ENCODE results near the gene SQSTM1. TPM values are rescaled to one million over a fixed set of nuclear protein-coding genes. Genes with fewer than 3 reads are reported as not detected.

SQSTM1 gene
- polyA plus RNA-seq, 1 of the 3 experiments (the other 2 are of a cell fraction), result 181 TPM

DNA sequence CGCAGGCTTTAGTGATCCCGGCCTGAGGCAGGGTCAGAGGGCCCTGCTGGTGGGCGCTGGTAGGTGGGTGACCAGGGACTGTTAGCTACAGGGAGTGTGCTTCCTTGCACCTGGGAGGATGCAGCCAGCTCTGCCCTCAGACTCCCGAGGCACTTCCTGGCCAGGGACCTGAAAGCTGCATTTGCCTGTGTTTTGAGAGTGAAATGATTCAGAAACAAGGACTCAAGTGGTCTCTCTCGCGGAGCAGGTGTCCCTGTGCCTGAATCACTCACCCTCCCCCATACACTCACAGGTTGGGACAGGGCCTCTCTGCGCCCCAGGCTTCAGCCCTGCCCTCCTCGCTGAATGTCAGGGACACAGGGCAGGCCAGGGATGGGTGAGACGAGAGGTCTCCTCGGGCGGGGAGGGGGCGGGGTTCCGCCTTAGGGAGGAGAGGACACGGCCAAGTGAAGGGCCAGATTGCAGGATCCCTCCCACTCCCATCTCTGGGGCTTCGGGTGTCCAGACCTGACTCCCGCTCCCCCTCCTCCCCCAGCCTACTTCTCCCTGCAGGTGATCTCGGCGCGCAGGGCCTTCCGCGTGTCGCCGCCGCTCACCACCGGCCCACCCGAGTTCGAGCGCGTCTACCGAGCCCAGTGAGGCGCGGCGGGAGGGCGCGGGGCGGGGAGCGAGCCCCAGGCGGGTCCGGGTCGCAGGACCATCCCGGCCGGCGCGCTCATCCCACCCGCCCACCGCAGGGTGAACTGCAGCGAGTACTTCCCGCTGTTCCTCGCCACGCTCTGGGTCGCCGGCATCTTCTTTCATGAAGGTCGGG is 25.4 kb upstream of the SQSTM1 start:
- DNase-seq, result peak; percentile 73
- peak overlapping the region; percentile 57 to 59 for H3K4me3 ChIP-seq (ENCODE audit: low read depth in 2 of 2, low read length in 1 of 2)
- no peaks in the 10 kb centered on the region for H3K9me2 ChIP-seq
- H3K9me3 ChIP-seq, result no peaks in the 10 kb centered on the region
- TF ChIP-seq ELF1 (IDR thresholded peaks at IDR 0.05) (no peak), CHD2 (IDR thresholded peaks at IDR 0.05; ENCODE audit: low read length, partially characterized antibody) (no peak), RFX5 (IDR thresholded peaks at IDR 0.05; ENCODE audit: low read length) (no peak), CTCF (IDR thresholded peaks at IDR 0.05) (no peak), RCOR1 (IDR thresholded peaks at IDR 0.05; ENCODE audit: low read length) (no peak), NRF1 (IDR thresholded peaks at IDR 0.05; ENCODE audit: low read depth, low read length) (no peak)
- TF ChIP-seq, protein P1, sequence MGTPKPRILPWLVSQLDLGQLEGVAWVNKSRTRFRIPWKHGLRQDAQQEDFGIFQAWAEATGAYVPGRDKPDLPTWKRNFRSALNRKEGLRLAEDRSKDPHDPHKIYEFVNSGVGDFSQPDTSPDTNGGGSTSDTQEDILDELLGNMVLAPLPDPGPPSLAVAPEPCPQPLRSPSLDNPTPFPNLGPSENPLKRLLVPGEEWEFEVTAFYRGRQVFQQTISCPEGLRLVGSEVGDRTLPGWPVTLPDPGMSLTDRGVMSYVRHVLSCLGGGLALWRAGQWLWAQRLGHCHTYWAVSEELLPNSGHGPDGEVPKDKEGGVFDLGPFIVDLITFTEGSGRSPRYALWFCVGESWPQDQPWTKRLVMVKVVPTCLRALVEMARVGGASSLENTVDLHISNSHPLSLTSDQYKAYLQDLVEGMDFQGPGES (IDR thresholded peaks at IDR 0.05; ENCODE audit: low read depth, low read length), result no peak
- TF ChIP-seq, protein P2, sequence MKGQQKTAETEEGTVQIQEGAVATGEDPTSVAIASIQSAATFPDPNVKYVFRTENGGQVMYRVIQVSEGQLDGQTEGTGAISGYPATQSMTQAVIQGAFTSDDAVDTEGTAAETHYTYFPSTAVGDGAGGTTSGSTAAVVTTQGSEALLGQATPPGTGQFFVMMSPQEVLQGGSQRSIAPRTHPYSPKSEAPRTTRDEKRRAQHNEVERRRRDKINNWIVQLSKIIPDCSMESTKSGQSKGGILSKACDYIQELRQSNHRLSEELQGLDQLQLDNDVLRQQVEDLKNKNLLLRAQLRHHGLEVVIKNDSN (IDR thresholded peaks at IDR 0.05; ENCODE audit: borderline replicate concordance, low read depth), result no peak
- WGBS (ENCODE audit: low lambda C conversion rate), result 45% methylated on average over 10 of the region's 53 CpGs
- H3F3A ChIP-seq (replicated peaks; ENCODE audit: insufficient read depth), result peaks cover 4% of the 10 kb centered on the region
- H4K20me1 ChIP-seq (ENCODE audit: insufficient read depth), result no peaks in the 10 kb centered on the region
- H3K27me3 ChIP-seq (ENCODE audit: insufficient read depth), result no peaks in the 10 kb centered on the region
- H3K36me3 ChIP-seq (replicated peaks in 1 of 2; ENCODE audit: control insufficient read depth in 1 of 2, insufficient read depth in 2 of 2, low read length in 1 of 2), result peaks cover 0 to 29% of the 10 kb centered on the region in 2 experiments
- no peaks in the 10 kb centered on the region for H3K79me2 ChIP-seq (ENCODE audit: insufficient read depth)
- POLR2A ChIA-PET, result no interaction called here
- H3K4me1 ChIP-seq (ENCODE audit: control insufficient read depth in 1 of 2, insufficient read depth in 2 of 2, low read depth in 1 of 2, low read length in 1 of 2), result peaks cover 0 to 14% of the 10 kb centered on the region in 2 experiments; a peak in 1 of 4 replicates
- H2AFZ ChIP-seq (ENCODE audit: low read depth), result no peak overlapping the region
- H3K27ac ChIP-seq (ENCODE audit: low read depth in 2 of 2, low read length in 1 of 2), result no peak overlapping the region
- peak overlapping the region; percentile 44; the same call in 1 of the 2 replicates for H3K9ac ChIP-seq
- CTCF ChIA-PET, result interaction anchor here (1.0 to 8.3 kb wide), 13 partner anchors 10 to 157 kb away, joined by 3 to 67 read pairs (median 5); partner anchors contain the start of gene MGAT4B
- peak overlapping the region; percentile 83 for H3K4me2 ChIP-seq

All from SK-N-SH (cell line).